Gastroesophageal sphincter (tissue), 3 donors: Measurements from ENCODE around the gene RDH14.

Experiments
- CTCF ChIP-seq, 4 experiments: fragments of 200-600 bp in 2 of 4; fragments of 450-650 bp in 2 of 4; sonication (generic) in 1 of 4; IDR thresholded peaks; one replicate each; pipeline ENCODE4 v1.5.1; 2017 to 2019; ENCODE audit warnings: antibody characterized with exemption in 4 of 4, mild to moderate bottlenecking in 2 of 4, moderate library complexity in 2 of 4
- POLR2AphosphoS5 ChIP-seq: sonication (generic); formaldehyde crosslinking; IDR thresholded peaks from one replicate; pipeline ENCODE4 v1.6.1; 2017; ENCODE audit warnings: antibody characterized with exemption

GRCh38 chr2:18531194-18531593, 29.3 kb downstream of the RDH14 start:
- TF ChIP-seq CTCF (IDR thresholded peaks at IDR 0.05) = no peak
- TF ChIP-seq POLR2AphosphoS5 = no peak
